Measurements from ENCODE around the gene PKNOX1.
"Not testable (repeated sequence)": the region's sequence is repeated elsewhere in the genome, so short reads cannot be mapped to it uniquely, and the experiment has no call there.

PKNOX1 gene

DNA sequence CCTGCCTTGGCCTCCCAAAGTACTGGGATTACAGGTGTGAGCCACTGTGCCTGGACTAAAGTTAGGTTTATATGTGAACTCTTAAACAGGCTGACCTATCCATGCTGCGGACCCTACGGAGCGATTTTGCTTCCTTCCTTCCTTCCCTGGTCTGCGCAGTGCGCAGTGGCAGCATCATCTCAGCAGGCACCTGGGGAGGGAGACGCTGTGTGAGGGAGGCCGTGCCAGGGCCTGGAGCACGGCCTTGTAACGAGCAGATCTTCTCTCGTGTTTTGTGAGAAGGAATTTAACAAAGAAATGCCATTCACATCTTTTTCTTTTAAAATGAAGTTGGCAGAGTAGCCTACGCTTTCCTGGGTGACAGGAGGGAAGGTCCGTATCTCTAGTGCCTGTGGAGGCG, 45.8 kb downstream of the PKNOX1 start:
- DNase-seq (ENCODE audit: low read depth in 2 of 2) = no peak

DNA sequence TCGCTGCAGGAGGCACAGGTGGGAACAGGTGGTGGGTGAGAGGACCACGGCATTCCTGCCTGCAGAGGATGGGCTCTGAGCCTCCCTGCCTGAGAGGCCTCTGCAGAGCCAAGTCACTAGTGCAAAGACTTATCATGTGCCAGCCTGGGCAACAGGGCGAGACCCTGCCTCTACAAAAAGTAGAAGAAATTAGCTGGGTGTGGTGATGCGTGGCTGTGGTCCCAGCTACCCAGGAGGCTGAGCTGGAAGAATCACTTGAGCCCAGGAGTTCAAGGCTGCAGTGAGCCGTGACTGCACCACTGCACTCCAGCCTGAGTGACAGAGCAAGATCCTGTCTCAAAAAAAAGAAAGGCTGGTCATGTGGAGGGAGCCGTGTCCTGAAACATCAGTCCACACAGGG, 46.4 kb downstream of the PKNOX1 start:
- DNase-seq (ENCODE audit: low read depth in 2 of 2) = no peak

DNA sequence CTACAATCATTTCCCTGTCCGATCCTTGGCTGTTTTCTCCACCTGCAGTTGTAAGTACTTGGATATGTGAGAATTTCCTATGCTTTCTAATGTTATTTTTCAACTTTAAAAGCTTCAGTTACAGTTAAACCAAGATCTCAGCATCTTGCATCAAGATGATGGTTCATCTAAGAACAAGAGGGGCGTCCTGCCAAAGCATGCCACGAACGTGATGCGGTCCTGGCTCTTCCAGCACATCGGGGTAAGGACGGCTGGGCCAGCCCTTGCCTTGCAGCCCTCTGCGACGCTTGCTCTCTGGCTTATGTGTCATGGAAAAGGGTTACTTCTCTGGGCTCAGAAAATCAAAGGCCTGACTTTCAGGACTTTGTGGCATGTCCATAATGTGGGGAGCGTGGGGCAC, 46.8 kb downstream of the PKNOX1 start:
- no peak for DNase-seq (ENCODE audit: low read depth in 2 of 2)

DNA sequence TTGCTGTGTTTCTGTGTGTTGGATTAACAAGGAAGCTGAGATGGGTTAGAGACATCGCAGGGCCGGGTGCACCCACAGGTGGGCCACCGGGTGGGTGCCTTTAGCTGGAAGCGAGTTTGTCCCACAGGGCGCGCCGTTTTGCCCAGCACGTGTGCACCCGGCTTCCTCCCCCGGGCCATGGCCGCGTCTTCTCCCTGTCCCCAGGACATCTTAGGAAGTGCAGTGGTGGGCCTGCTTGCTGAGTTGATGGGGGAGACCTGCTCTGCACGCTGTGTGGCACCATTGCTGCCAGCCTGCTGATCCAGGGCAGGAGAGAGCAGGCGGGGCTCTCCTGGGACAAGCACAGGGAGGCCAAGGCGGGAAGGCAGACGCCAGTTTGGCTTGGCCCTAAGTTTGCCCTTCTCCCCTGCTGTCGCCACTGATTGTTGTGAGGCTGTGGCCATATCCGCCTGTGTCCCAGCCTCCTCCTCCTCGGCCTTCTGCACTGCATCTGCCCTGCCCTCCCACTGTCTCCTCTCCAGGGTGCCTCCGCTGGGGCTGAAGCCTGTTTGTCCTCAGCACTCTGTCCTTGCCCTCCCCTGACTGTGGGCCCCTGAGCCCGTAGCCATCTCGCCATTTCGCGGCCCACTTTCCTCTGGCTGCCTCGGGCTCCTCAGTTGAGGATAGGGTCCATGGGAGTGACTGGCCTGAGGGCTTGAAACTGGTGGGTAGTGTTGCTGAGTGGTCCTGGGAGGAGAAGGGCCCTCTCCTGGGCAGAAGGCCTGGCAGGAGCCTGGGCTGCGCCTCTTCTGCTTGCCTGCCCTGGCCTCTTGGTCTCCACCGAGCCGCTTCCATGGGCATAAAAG, 47.6 kb downstream of the PKNOX1 start:
- DNase-seq (ENCODE audit: low read depth in 2 of 2) = no peak

DNA sequence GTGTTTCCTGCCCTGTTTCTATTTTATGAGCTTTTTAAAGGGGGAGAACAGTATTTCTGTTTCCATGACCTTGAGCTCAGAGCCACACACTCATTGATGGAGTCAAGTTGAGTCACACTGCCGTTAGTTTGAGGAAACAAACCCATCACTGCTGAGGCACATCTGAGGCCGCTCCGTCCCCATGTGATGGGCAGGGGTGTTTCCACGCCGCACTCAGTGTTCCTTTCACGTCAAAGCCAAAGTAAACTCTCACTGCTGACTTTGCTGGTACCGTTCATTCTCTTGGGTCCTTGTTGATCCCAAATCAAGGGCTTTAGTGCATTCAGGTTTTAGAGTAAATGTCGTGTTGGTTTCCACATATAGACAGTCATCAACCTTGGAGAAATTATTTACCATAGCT, 48.8 kb downstream of the PKNOX1 start:
- DNase-seq (ENCODE audit: low read depth in 2 of 2) = no peak

DNA sequence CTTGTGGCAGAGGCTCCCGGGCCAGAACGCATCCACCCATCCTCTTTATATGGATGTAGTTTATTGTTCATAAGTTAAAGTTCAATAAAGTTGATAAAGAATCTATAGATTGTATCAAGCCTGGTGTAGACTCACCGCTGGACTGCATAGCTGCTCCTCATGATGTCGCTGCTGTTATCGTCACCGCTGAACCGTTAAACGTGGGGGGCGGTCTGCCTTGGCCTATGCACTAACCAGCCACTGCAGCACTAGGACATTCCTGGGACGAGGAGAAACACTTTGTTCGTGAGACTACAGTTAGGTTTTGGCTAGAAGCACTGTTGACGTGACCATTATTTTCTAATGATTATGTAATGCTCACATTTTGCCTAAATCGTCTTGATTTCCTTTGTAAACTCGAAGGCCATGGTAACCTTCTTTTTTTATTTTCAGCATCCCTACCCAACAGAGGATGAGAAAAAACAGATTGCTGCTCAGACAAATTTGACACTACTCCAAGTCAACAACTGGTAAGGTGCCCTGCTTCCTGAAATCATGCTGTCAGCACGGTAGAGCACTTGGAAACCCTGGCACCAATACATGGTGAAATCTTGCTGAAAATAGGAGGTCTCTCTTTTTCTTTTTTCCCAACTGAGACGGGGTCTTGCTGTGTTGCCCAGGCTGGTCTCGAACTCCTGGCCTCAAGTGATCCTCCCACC, 50.2 kb downstream of the PKNOX1 start:
- DNase-seq (ENCODE audit: low read depth in 2 of 2) = no peak

DNA sequence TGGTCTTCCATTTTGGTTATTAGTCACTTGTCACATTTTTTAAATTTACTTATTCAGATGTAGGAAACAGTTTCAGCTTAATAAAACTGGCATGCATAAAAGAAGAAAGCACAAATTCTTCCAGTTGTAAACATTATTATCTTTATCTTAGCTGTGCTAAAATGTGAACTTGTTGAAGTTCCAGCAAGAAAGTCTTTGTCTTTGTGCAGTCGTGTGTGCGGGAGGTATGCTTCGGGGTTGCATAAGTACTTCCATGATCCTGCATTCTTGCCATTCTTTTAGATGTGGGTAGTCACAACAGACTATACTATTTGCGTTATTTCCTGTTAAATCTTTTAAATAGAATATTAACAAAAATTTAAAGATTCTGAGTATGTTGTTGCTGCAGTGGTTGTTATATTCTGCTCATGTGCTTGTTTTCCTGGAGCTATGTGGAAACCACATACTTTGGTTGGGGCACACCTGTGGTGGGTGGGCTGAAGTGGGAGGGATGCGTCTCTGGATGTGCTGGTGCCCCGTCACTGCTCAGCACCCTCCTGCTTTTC, 51.3 kb downstream of the PKNOX1 start:
- no peak for DNase-seq (ENCODE audit: low read depth in 2 of 2)

DNA sequence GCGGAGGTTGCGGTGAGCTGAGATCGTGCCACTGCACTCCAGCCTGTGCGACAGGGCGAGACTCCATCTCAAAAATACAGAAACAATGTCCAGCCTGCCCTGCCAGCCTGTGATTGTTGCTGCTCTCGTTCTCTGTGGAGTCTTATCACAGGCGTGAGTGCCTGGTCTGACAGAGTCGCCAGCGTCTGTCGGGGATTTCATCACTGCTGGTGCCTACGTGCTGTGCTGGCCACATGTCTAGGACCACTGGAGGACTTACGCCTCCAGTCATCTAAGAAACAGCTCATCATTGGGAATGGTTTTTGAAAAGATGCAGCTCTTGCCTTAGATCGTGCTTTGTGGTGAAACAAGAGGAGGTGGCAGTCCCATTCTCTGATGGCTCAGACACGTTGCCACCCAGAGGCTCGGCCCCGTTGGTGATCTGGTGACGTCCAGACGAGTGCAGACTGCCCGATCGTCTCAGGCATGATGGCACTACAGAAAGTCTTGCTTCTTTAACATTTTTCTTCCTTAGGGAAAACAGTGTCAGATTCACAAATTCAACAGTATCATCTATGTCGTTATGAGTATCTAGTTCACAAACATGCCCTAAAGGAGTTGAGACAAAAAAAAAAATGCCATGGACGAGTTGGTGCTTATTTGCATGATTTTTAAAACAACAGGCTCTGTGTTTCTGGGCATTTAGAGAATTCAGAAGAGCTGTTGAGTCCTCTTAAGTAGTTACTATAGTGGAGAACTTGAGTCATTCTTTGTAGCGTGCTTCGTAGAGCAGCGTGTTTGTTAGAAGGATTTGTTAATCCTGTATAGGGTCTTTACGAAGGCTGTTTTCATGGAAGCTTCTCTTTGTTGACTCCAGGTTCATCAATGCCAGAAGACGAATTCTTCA, 53.7 kb downstream of the PKNOX1 start:
- DNase-seq (ENCODE audit: low read depth in 2 of 2) = no peak

DNA sequence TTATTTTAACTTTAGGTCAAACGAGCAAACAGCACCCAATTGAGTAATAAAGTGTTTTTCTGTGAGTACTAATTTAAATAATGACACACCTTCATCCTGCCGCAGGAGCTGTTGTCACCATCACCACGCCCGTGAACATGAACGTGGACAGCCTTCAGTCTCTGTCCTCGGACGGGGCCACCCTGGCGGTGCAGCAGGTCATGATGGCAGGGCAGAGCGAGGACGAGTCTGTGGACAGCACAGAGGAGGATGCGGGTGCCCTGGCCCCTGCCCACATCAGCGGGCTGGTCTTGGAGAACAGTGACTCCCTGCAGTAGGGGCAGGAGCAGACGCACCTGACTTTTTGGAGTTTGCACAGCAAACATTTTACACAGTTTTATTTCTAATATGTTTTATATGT, 55.4 kb downstream of the PKNOX1 start:
- DNase-seq (ENCODE audit: low read depth in 2 of 2) = no peak

DNA sequence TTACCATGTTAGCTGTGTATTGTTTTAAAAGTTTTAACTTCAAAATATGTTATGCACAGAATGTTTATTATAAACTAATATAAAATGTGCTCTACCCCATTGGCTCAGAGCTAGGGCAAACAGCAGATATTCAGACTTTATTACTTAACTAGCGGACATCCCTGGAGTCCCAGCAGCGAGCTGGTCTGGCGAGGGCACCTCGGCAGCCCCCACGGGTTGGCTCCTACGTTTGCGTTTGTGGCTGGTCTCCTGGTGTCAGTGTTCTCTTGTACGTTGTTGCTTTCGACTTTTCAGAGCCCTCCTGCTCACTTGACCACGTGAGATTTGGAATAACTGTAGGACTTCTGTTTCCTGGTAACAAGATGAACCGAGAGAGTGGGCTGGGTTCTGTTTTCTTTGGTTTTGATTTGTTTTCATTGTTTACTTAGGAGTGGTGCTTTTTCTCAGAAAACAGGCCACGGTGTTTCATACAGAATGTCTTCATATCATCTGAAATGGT, 56.8 kb downstream of the PKNOX1 start:
- DNase-seq (ENCODE audit: low read depth in 2 of 2) = no peak

DNA sequence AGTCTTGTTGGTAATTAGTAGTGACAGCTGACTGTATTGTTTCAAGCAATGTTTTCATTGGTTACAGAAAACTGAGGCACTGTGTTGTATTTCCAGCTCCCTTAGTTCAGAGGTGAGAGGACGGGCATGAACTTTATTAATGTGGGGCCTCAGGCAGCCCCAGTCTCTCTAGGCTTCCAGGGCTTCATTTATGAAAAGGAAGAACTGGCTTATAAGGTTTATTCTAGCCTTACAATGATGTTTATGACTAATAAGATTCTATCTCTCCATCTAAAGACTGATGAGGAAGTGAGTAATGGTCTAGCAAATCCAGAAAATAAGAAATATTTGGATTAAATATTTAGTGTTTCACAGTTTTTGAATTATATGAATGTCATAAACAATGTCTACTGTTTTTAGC, 59.7 kb downstream of the PKNOX1 start:
- no peak for DNase-seq (ENCODE audit: low read depth in 2 of 2)

DNA sequence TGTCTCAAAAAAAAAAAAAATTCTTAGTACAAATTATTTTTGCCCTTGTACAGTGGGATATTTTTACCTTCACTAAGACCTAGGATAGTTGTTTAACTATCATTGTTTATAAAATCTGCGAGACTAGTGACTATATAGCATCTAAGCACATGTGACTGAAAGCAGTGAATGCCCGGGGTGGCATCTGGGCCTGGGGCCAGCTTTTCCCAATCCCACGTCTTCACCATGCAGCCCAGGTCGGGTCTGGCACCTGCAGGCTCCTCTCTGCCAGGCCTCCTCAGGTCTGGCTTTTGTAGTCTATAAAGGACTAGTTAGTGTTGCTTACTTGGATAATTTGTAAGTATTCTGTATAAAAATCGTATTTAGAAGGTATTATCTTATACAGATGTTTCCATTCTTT, 60.5 kb downstream of the PKNOX1 start:
- no peak for DNase-seq (ENCODE audit: low read depth in 2 of 2)

DNA sequence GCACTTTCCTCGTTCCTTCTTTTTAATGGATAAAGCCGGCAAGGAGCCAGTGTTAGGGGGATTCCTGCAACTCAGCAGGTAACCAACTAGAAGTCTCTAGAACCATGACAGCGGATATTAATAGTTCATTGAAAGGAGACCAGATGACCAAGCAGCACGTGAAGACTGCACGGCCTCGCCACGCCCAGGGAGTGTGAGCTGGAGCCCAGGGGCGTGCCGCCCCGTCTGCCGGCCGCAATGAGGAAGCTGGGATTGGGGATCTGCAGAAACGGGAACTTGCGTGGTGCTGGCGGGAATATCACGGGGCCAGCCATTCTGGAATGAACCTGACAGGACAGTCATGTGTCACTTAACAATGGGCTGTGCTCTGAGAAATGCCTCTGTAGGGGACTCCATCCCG, 62.5 kb downstream of the PKNOX1 start:
- not testable (repeated sequence) for DNase-seq (ENCODE audit: low read depth in 2 of 2)

DNA sequence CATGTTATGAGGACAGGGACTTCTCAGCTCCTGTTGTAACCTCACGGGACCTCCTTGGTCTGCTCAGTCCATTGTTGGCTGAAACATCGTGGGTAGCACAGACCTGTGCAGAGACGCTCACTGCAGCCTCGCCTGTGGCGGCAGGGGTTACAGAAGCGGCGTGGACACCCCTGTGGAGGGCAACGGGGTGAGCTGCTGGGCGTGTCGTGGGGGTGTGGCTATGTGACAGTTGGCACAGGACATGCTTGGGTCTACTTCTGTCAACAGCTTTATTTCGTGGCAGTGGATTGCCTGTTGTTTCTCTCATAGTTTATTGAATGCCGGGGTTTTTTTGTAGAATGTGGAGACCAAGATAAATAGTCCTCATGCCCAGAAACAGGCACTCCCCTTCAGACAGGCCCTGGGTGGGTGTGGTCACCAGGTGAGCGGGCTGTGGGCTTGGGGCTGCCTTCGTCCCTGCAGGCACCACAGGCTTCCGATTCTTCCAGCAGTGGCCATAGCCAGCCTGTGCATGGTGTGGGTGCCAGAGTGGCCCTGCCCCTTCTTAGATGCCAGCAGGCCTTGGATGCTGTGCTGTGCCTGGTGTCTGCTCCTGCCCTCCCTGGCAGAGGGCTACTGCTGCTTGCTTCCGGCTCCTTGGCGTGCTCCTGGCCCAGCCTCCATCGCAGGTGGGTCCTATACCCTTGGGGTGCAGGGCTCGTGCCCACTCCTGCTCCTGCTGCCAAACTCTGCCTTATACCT, 63.7 kb downstream of the PKNOX1 start:
- not testable (repeated sequence) for DNase-seq (ENCODE audit: low read depth in 2 of 2)

DNA sequence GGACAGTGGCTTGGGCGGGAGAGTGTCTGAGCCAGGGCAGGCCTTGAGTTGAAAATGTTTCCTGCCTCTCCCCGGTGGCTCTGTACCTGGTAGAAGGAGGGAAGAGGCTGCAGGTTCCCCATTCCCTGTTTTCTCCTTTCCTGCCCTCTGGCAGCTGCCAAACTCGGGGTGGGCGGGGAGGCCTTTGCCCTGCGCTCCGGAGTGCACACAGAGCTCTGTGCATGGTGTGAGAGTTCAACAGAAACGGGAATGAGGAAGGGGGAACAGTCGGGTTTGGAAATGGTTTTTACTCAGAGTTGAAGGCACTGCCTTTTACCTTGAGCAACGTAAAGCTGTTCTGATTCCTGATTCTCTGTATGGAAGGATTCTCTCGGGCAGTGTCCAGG, 64.3 kb downstream of the PKNOX1 start:
- DNase-seq (ENCODE audit: low read depth in 2 of 2) = not testable (repeated sequence)

DNA sequence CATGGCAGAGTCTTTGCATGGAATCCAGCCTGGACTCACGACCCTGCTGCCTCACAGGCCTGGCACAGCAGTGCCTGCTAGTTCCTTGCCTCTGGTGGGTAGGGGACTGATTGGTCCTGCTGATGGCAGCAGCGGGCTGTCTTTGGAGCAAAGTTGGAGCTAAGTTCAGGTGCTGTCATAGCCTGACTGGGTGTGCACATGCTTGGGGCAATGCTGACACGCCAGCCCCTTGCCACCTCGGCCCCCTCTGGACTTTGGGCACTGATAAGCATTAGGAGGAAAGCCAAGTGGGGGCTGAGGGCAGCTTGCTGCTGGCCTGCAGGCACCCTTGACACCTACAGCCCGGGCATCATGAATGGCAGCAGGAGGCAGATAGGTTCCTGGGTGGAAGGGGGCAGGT, 67.8 kb downstream of the PKNOX1 start:
- DNase-seq (ENCODE audit: low read depth in 2 of 2) = not testable (repeated sequence)

DNA sequence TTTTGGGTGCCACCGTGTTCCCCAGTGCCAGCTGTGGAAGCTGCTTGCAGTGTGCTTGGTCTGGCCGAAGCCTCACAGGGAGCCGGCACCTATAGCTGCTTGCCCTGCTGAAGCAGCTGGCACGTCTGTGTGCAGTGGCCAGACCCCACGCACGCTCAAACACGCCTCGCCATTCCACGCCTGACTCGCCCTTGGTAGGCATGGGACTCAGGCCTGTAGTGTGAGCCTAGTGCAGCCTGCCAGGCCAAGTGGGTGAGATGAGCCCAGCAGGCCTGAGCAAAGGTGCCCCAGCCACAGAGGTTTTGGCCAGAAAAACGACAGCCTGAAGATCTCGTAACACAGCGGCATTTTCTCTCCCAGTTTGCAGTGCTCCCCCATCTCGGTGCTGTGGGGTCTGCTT, 68.9 kb downstream of the PKNOX1 start:
- DNase-seq (ENCODE audit: low read depth in 2 of 2) = not testable (repeated sequence)

DNA sequence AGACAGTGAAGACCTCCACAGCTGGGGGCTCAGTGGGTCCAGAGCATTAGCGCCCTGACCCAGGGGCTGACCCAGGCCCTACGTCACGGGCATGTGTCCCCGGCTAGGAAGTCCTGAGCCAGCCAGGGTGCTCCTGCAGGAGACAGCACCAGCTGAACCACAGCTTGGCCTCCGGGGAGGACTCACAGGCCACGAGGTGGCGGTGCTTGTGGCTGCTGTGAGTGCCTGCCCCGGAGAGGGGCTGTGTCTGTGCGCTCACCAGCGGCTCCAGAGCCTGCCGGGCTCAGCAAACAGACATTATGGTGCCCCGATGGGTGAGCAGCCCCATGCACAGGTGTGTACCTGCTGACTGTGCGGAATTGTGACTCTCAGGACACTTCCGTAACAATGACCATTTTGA, 70.2 kb downstream of the PKNOX1 start:
- DNase-seq (ENCODE audit: low read depth in 2 of 2) = not testable (repeated sequence)

DNA sequence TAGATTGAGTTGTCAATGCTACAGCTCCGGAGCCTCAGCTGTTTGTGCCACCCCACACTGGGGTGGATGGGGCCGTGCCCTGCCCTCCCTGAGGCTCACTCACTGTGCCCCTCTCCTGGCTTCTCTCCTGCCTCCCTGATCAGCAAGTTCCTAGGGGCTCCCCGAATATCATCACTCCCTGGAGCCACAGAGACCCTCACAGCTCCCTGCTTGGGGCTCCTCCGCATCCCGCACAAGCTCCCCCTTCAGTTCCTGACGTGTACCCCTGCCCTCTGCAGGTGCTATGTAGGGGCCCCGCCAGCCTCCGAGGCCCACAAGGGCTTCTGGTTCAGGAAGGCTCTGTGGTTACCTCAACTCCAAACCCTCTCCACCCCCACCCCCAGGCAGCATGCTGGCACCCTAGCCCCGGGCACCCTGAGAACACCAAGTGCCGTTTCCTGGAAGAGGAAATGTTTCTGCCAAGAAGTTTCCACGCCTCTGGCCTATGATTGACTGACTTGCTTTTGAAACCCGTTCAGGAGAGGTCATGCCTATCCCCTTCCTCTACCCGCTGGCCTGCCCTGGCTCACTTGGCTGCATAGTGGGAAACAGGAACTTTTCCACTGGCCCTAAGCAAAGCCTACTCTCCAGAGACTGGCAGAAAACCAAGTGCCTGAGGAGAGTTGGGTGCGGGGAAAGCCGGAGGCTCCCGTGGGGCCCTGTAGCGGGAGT, 71.0 kb downstream of the PKNOX1 start:
- DNase-seq (ENCODE audit: low read depth in 2 of 2) = not testable (repeated sequence)

Data from activated CD8-positive, alpha-beta memory T cell treated with anti-CD3 and anti-CD28 coated beads for 4 hours (primary cell).